ENCODE results near the gene PTX4. TPM values are rescaled to one million over a fixed set of nuclear protein-coding genes. Genes with fewer than 3 reads are reported as not detected.

Gene PTX4
- total RNA-seq, 2 donors from 2014 or later = 0.78 TPM; not detected in 1

- H3K36me3 ChIP-seq = no peaks in the 10 kb centered on the region
- H3K9me3 ChIP-seq = no peaks in the 10 kb centered on the region
- ATAC-seq (ENCODE audit: insufficient number of reproducible peaks, low FRiP score, low read depth) (no peak), DNase-seq (ENCODE audit: low spot score) (no peak)
- no peak overlapping the region for H3K27ac ChIP-seq
- TF ChIP-seq CTCF (IDR thresholded peaks at IDR 0.05) = no peak
- H3K4me1 ChIP-seq (ENCODE audit: control insufficient read depth in 1 of 2, low read depth in 2 of 2) = no peaks in the 10 kb centered on the region
- H3K4me3 ChIP-seq = no peak overlapping the region
- H3K27me3 ChIP-seq (replicated peaks; ENCODE audit: insufficient read depth) = no peaks in the 10 kb centered on the region
Observed at GRCh38 chr16:1435921-1436697, 52.6 kb downstream of the PTX4 start.

Other genes starting within 250 kb of the PTX4 start
- gene TPSAB1, start 248.2 kb downstream of the PTX4 start, total RNA-seq = 100 to 1,000 TPM in 1 of 2 donors, 10 to 100 TPM in 1; 26.0 to 164 TPM
- gene TPSD1, start 232.9 kb downstream of the PTX4 start, total RNA-seq = 1 to 10 TPM in 1 of 2 donors, not detected in 1; 3.1 TPM
- gene UBE2I, start 179.3 kb downstream of the PTX4 start, total RNA-seq = 10 to 100 TPM; 68.2 to 76.1 TPM
- 10 to 100 TPM in 1 of 2 donors, 1 to 10 TPM in 1; 2.5 to 15.7 TPM for gene BAIAP3, start 155.3 kb downstream of the PTX4 start, total RNA-seq
- 100 to 1,000 TPM in 1 of 2 donors, 10 to 100 TPM in 1; 61.7 to 124 TPM for gene TSR3, start 137.1 kb downstream of the PTX4 start, total RNA-seq
- 10 to 100 TPM; 67.9 to 69.7 TPM for gene GNPTG, start 137.0 kb downstream of the PTX4 start, total RNA-seq
- 10 to 100 TPM; 22.1 to 42.8 TPM for gene UNKL, start 74.2 kb downstream of the PTX4 start, total RNA-seq
- gene UQCC4, start 68.2 kb downstream of the PTX4 start, total RNA-seq = 10 to 100 TPM; 15.2 to 19.3 TPM
- gene PERCC1, start 57.9 kb downstream of the PTX4 start, total RNA-seq = not detected
- gene CCDC154, start 44.4 kb downstream of the PTX4 start, total RNA-seq = under 1 TPM; 0.63 to 0.81 TPM
- gene CLCN7, start 13.9 kb downstream of the PTX4 start, total RNA-seq = 10 to 100 TPM; 43.3 to 47.0 TPM
- gene TELO2, start 4.4 kb upstream of the PTX4 start, total RNA-seq = 10 to 100 TPM; 24.8 to 27.9 TPM
- 100 to 1,000 TPM; 111 to 125 TPM for gene TMEM204, start 44.7 kb upstream of the PTX4 start, total RNA-seq
- gene IFT140, start 123.1 kb upstream of the PTX4 start, total RNA-seq = 10 to 100 TPM; 13.7 to 19.2 TPM
- 10 to 100 TPM; 15.0 to 21.4 TPM for gene CRAMP1, start 123.4 kb upstream of the PTX4 start, total RNA-seq
- 10 to 100 TPM; 17.1 to 26.1 TPM for gene JPT2, start 189.3 kb upstream of the PTX4 start, total RNA-seq
- 100 to 1,000 TPM; 109 to 111 TPM for gene MAPK8IP3, start 217.3 kb upstream of the PTX4 start, total RNA-seq